HG02852 (cell line): ENCODE measurements around the gene SUN1.

Experiments used
- ATAC-seq: cut with Tn5 transposase; IDR thresholded peaks from one replicate; pipeline ENCODE4 v1.9.1; 2021; ENCODE audit warnings: mild to moderate bottlenecking, moderate library complexity; ENCODE audit not compliant: unreplicated experiment

SUN1 gene

GRCh38 chr7:901041-901387 lies 68.7 kb downstream of the SUN1 start:
- ATAC-seq = no peak

GRCh38 chr7:901388-902154 lies 69.3 kb downstream of the SUN1 start:
- ATAC-seq = no peak

GRCh38 chr7:902996-903395 lies 70.7 kb downstream of the SUN1 start:
- no peak for ATAC-seq

GRCh38 chr7:903921-904755 lies 71.9 kb downstream of the SUN1 start:
- ATAC-seq = no peak

- ATAC-seq = no peak
These were observed 72.6 kb downstream of the SUN1 start for GRCh38 chr7:904847-905246.

GRCh38 chr7:906776-907157 lies 74.5 kb downstream of the SUN1 start:
- ATAC-seq = no peak

GRCh38 chr7:907158-907980 lies 75.1 kb downstream of the SUN1 start:
- no peak for ATAC-seq

- no peak for ATAC-seq
These were observed 75.9 kb downstream of the SUN1 start for GRCh38 chr7:908159-908581.

- ATAC-seq = peak; percentile 76
These were observed 76.5 kb downstream of the SUN1 start for GRCh38 chr7:908591-909357.

GRCh38 chr7:909358-910329 lies 77.4 kb downstream of the SUN1 start:
- ATAC-seq = no peak

- no peak for ATAC-seq
These were observed 78.2 kb downstream of the SUN1 start for GRCh38 chr7:910441-910861.

GRCh38 chr7:910931-911431 lies 78.7 kb downstream of the SUN1 start:
- no peak for ATAC-seq

GRCh38 chr7:911791-912480 lies 79.7 kb downstream of the SUN1 start:
- no peak for ATAC-seq

- ATAC-seq = no peak
These were observed 81.7 kb downstream of the SUN1 start for GRCh38 chr7:913736-914520.

GRCh38 chr7:914521-915194 lies 82.4 kb downstream of the SUN1 start:
- no peak for ATAC-seq

GRCh38 chr7:915291-916218 lies 83.3 kb downstream of the SUN1 start:
- ATAC-seq = no peak
